WERI-Rb-1 (cell line): ENCODE measurements around the gene BOK.
"Not testable (repeated sequence)": the region's sequence is repeated elsewhere in the genome, so short reads cannot be mapped to it uniquely, and the experiment has no call there.

ENCODE experiments used
- DNase-seq: peaks from one replicate; pipeline ENCODE4 v3.0.0-alpha.2; 2020
- H3K27ac ChIP-seq: fragments of 250-450 bp; sonication (Bioruptor Pico); 2 replicates; pipeline ENCODE4 v1.5.1; 2020; ENCODE audit warnings: mild to moderate bottlenecking, moderate library complexity
- H3K27me3 ChIP-seq: fragments of 250-450 bp; sonication (Bioruptor Pico); 2 replicates; pipeline ENCODE4 v1.5.1; 2021; ENCODE audit warnings: mild to moderate bottlenecking, low read depth, moderate library complexity; ENCODE audit not compliant: insufficient read depth, severe bottlenecking
- H3K36me3 ChIP-seq: fragments of 250-450 bp; sonication (Bioruptor Pico); 2 replicates; pipeline ENCODE4 v1.5.1; 2020; ENCODE audit warnings: mild to moderate bottlenecking, moderate library complexity
- H3K4me3 ChIP-seq: 2 replicates; pipeline ENCODE4 v1.5.1; 2011; ENCODE audit warnings: low read depth, mild to moderate bottlenecking, control low read depth, low read length
- H3K9me3 ChIP-seq: fragments of 250-450 bp; sonication (Bioruptor Pico); 2 replicates; pipeline ENCODE4 v1.5.1; 2021; ENCODE audit warnings: mild to moderate bottlenecking, moderate library complexity; ENCODE audit not compliant: severe bottlenecking
- CTCF ChIP-seq: IDR thresholded peaks from 2 replicates; pipeline ENCODE4 v1.5.1; 2011; ENCODE audit warnings: low read depth, mild to moderate bottlenecking, control low read depth, inconsistent platforms, low read length

The BOK gene

GRCh38 chr2:241590496-241591455, 32.2 kb downstream of the BOK start:
- not testable (repeated sequence) for H3K4me3 ChIP-seq, DNase-seq, H3K27ac ChIP-seq, H3K27me3 ChIP-seq
- H3K9me3 ChIP-seq: peaks cover 14% of the 10 kb centered on the region
- peaks cover 34% of the 10 kb centered on the region for H3K36me3 ChIP-seq

GRCh38 chr2:241592126-241592845, 33.7 kb downstream of the BOK start:
- no peak for DNase-seq
- no peak for TF ChIP-seq CTCF
- Histone ChIP-seq H3K27me3 (no peaks in the 10 kb centered on the region), H3K9me3 (peaks cover 3% of the 10 kb centered on the region), H3K4me3 (no peak overlapping the region), H3K27ac (no peak overlapping the region), H3K36me3 (peaks cover 25% of the 10 kb centered on the region)

DNA sequence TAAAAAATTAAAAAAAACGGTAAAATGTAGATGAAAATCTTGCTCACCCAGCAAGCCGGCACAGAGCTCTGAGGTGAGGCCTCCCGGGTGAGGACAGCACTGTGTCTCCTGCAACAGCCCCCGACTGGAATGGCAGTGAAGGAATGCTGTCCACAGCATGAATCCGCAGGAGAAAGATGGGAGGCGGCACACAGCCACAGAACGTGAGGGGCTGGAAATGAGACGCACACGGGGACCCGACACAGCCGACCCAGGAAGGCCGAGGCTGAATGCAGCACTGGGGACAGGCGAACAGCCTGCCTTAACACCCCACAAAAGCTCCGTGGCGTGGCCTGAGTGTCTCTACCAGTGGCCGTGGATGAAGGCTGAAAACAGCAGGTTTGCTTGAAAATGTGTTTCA, 34.7 kb downstream of the BOK start:
- DNase-seq: no peak
- Histone ChIP-seq H3K36me3 (peaks cover 25% of the 10 kb centered on the region), H3K27ac (no peak overlapping the region), H3K4me3 (no peak overlapping the region), H3K9me3 (peaks cover 1% of the 10 kb centered on the region), H3K27me3 (no peaks in the 10 kb centered on the region)
- TF ChIP-seq CTCF: no peak

GRCh38 chr2:241595600-241596140, 37.1 kb downstream of the BOK start:
- peak; percentile 52 for TF ChIP-seq CTCF
- H3K9me3 ChIP-seq: no peaks in the 10 kb centered on the region
- peaks cover 37% of the 10 kb centered on the region for H3K36me3 ChIP-seq
- no peak overlapping the region for H3K27ac ChIP-seq
- no peak for DNase-seq
- H3K27me3 ChIP-seq: no peaks in the 10 kb centered on the region
- H3K4me3 ChIP-seq: no peak overlapping the region

DNA sequence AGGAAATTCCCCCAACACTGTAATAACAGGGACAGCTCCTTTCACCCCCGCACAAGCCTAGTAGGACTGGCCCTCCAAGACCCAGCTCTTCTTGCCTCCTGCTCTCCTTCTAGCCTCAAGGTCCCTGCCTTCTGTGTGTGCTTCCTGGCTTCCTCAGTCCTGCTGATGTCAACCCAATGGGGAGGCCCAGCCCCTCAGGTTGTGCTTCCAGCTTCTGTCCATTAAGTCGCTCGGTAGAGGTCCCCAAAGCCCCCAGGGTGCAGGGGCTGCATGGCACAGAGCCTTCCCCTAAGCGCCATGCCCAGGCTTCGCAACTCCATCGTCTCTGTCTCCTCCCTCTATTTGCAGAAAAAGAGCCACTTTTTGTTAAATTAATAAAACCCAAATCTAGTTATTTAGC, 39.0 kb downstream of the BOK start:
- TF ChIP-seq CTCF: no peak
- H3K36me3 ChIP-seq: peaks cover 49% of the 10 kb centered on the region
- no peaks in the 10 kb centered on the region for H3K27me3 ChIP-seq
- no peak for DNase-seq
- H3K27ac ChIP-seq: no peak overlapping the region
- no peak overlapping the region for H3K4me3 ChIP-seq
- no peaks in the 10 kb centered on the region for H3K9me3 ChIP-seq

- Histone ChIP-seq H3K27ac (no peak overlapping the region), H3K36me3 (peaks cover 52% of the 10 kb centered on the region)
- DNase-seq: no peak
Observed at GRCh38 chr2:241598061-241598460, 39.5 kb downstream of the BOK start.

More at GRCh38 chr2:241598061-241598460, 39.5 kb downstream of the BOK start:
- no peaks in the 10 kb centered on the region for H3K27me3 ChIP-seq
- H3K4me3 ChIP-seq: no peak overlapping the region
- H3K9me3 ChIP-seq: no peaks in the 10 kb centered on the region
- TF ChIP-seq CTCF: no peak
